GM23338 (cell line): ENCODE results near the gene BAK1. TPM values are rescaled to one million over a fixed set of nuclear protein-coding genes. Genes with fewer than 3 reads are reported as not detected.
A peak's percentile ranks its signal among the peaks of the same experiment; 100 is the strongest.

Experiments used
- ATAC-seq: fragments of 200-7000 bp; cut with Tn5 transposase; 3 replicates; pipeline ENCODE4 v1.9.1; 2020
- DNase-seq: peaks from one replicate; pipeline ENCODE4 v3.0.0-alpha.2; 2015; ENCODE audit warnings: low spot score
- H2AFZ ChIP-seq: fragments of 200-600 bp; sonication (generic); 2 replicates; pipeline ENCODE4 v1.8.0; 2016; ENCODE audit warnings: antibody characterized with exemption, mild to moderate bottlenecking, moderate library complexity
- H3F3A ChIP-seq: fragments of 200-600 bp; sonication (generic); replicated peaks from 2 replicates; pipeline ENCODE4 v1.8.0; 2017; ENCODE audit warnings: antibody characterized with exemption, mixed run types, low read depth
- H3K27ac ChIP-seq: fragments of 200-600 bp; sonication (generic); 2 replicates; pipeline ENCODE4 v1.6.1; 2016; ENCODE audit warnings: low read depth
- H3K27me3 ChIP-seq: fragments of 200-600 bp; sonication (generic); 2 replicates; pipeline ENCODE4 v1.8.0; 2016; ENCODE audit warnings: mild to moderate bottlenecking, mixed run types, moderate library complexity; ENCODE audit not compliant: insufficient read depth
- H3K36me3 ChIP-seq: fragments of 200-600 bp; sonication (generic); 2 replicates; pipeline ENCODE4 v1.8.0; 2016; ENCODE audit warnings: mild to moderate bottlenecking; ENCODE audit not compliant: insufficient read depth
- H3K4me1 ChIP-seq: fragments of 200-600 bp; sonication (generic); 2 replicates; pipeline ENCODE4 v1.8.0; 2016; ENCODE audit warnings: mild to moderate bottlenecking, moderate library complexity; ENCODE audit not compliant: insufficient read depth
- H3K4me2 ChIP-seq: fragments of 200-600 bp; sonication (generic); 2 replicates; pipeline ENCODE4 v1.7.1; 2017; ENCODE audit warnings: mixed run types
- H3K4me3 ChIP-seq: fragments of 200-600 bp; sonication (generic); 2 replicates; pipeline ENCODE4 v1.6.1; 2016; ENCODE audit warnings: mixed run types
- H3K79me2 ChIP-seq: fragments of 200-600 bp; sonication (generic); replicated peaks from 2 replicates; pipeline ENCODE4 v1.8.0; 2017; ENCODE audit warnings: mild to moderate bottlenecking; ENCODE audit not compliant: insufficient read depth
- H3K9me2 ChIP-seq: fragments of 200-600 bp; sonication (generic); 2 replicates; pipeline ENCODE4 v1.8.0; 2017; ENCODE audit not compliant: insufficient read depth
- H4K20me1 ChIP-seq: fragments of 200-600 bp; sonication (generic); replicated peaks from 2 replicates; pipeline ENCODE4 v1.8.0; 2017; ENCODE audit warnings: mild to moderate bottlenecking; ENCODE audit not compliant: insufficient read depth
- H3K27ac Mint-ChIP-seq: 2 replicates; pipeline ENCODE4 v1.8.0; 2020; ENCODE audit warnings: inconsistent platforms, mild to moderate bottlenecking, moderate library complexity, mixed read lengths
- H3K27me3 Mint-ChIP-seq: 3 replicates; pipeline ENCODE4 v1.8.0; 2022; ENCODE audit warnings: low read depth, mild to moderate bottlenecking, moderate library complexity, mixed read lengths, inconsistent platforms; ENCODE audit not compliant: insufficient read depth, poor library complexity
- H3K36me3 Mint-ChIP-seq: 3 replicates; pipeline ENCODE4 v1.8.0; 2021; ENCODE audit warnings: low read depth, mild to moderate bottlenecking, inconsistent platforms, moderate library complexity, mixed read lengths
- H3K4me1 Mint-ChIP-seq: 3 replicates; pipeline ENCODE4 v1.8.0; 2020; ENCODE audit warnings: mild to moderate bottlenecking, inconsistent platforms, mixed read lengths
- H3K4me3 Mint-ChIP-seq: 3 replicates; pipeline ENCODE4 v1.8.0; 2021; ENCODE audit warnings: moderate library complexity, mild to moderate bottlenecking, inconsistent platforms, mixed read lengths
- H3K9me3 Mint-ChIP-seq: 3 replicates; pipeline ENCODE4 v1.8.0; 2020; ENCODE audit warnings: moderate library complexity, mild to moderate bottlenecking, inconsistent platforms, mixed read lengths
- CREB1 ChIP-seq: fragments of 250-450 bp; sonication (Bioruptor Pico); IDR thresholded peaks from 2 replicates; pipeline ENCODE4 v1.5.0; 2020; ENCODE audit warnings: low read depth, mild to moderate bottlenecking, moderate library complexity
- EZH2 ChIP-seq: fragments of 200-600 bp; sonication (generic); IDR thresholded peaks from one replicate; pipeline ENCODE4 v1.8.0; 2017; ENCODE audit warnings: antibody characterized with exemption, mild to moderate bottlenecking, low read depth; ENCODE audit not compliant: unreplicated experiment
- POLR2AphosphoS5 ChIP-seq: IDR thresholded peaks from 2 replicates; pipeline ENCODE4 v1.6.1; 2016; ENCODE audit warnings: antibody characterized with exemption, low read depth
- ZNF331 ChIP-seq: fragments of 250-450 bp; sonication (Bioruptor Pico); IDR thresholded peaks from 2 replicates; pipeline ENCODE4 v1.5.0; 2020; ENCODE audit warnings: low read depth, mild to moderate bottlenecking, moderate library complexity
- polyA plus RNA-seq: library from polyadenylated mRNA; unstranded; fragments of >200 nt; fragmentation: Nextera tagmentation; extraction: Ambion mirVana; gene quantifications from 2 replicates; pipeline ENCODE4 v1.2.1, GENCODE V29; 2016
- total RNA-seq: library from RNA; depleted of rRNA; stranded (reverse); fragments of >200 nt; shearing (Covaris generic); gene quantifications from 2 replicates; pipeline ENCODE4 v1.2.3, GENCODE V29; 2014
- TF ChIP-seq, protein P1 (sequence below): fragments of 250-450 bp; sonication (Bioruptor Pico); IDR thresholded peaks from 2 replicates; pipeline ENCODE4 v1.5.0; 2020; ENCODE audit warnings: mild to moderate bottlenecking, moderate library complexity

The BAK1 gene
- total and polyA plus RNA-seq, 2 experiments from 2014 or later, result 22.2 to 45.0 TPM

DNA sequence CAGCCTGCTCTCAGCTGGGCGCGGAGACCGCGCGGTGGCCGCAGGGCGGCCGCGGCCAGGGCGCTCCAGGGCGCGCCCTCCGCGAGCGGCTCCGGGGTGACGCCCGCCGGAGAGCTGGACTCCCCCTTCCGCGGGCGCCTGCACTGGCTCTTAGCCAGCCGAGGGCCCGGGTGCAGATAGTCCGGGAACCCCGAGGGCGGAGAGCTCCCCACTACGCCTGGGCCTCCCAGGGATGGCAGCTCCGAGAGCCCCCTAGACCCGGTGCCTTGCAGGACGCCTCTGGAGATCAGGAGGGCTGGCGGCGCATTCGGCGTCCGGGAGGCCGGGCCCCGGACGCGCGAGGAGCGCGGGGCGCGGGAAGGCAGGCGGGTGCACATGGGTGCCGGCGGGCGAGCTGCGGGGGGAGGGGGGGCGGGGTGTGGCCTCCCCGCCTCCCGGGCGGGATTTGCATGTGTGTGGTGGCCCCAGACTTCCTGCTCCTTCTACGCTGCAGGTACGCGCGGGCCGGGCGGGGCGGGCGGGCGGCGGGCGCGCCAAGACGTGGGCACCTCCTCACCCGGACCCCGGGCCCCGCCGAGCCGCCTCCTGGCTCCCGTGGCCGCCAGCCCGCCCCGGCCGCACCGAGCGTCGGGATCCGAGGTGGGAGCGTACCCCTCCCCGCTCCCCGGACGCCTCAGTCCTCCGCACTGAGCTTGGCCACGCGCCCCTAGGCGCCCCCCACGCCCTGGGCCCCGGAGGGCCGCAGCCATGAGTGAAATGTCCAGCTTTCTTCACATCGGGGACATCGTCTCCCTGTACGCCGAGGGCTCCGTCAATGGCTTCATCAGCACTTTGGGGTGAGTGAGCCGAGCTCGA, 41.0 kb upstream of the BAK1 start, which contains the start of gene ITPR3:
ITPR3 (plus strand) TSS at position 467 of the 855 bp plus-strand sequence; CDS start at position 748, 281 bp downstream.
- Histone ChIP-seq H3K9me2 (no peaks in the 10 kb centered on the region), H3K4me2 (peak within 1 kb of the TSS; percentile 99), H3K4me1 (peaks cover 26% of the 10 kb centered on the region), H3K27me3 (peaks cover 34% of the 10 kb centered on the region), H3K79me2 (peaks cover 26% of the 10 kb centered on the region; the same call in 1 of the 2 replicates), H3K27ac (no peak within 1 kb of the TSS), H2AFZ (peak within 1 kb of the TSS; percentile 97), H3K36me3 (0 out of 2 replicates have a peak, but pooled peaks cover 5% of the 10 kb centered on the region), H4K20me1 (peaks cover 3% of the 10 kb centered on the region; the same call in 1 of the 2 replicates), H3K4me3 (peak within 1 kb of the TSS; percentile 91), H3F3A (peaks cover 4% of the 10 kb centered on the region; the same call in 1 of the 2 replicates)
- no peaks in the 10 kb centered on the region for H3K9me3 Mint-ChIP-seq
- no peak within 1 kb of the TSS for H3K27ac Mint-ChIP-seq
- DNase-seq, result peak; percentile 66
- peaks cover 4% of the 10 kb centered on the region; the same call in 2 of the 3 replicates for H3K36me3 Mint-ChIP-seq
- peaks cover 39% of the 10 kb centered on the region for H3K4me1 Mint-ChIP-seq
- no peak for TF ChIP-seq EZH2
- peak; percentile 42; the same call in 1 of the 2 replicates for TF ChIP-seq POLR2AphosphoS5
- H3K4me3 Mint-ChIP-seq, result peak within 1 kb of the TSS; percentile 90
- peaks cover 23% of the 10 kb centered on the region for H3K27me3 Mint-ChIP-seq
- peak; percentile 59 for ATAC-seq

DNA sequence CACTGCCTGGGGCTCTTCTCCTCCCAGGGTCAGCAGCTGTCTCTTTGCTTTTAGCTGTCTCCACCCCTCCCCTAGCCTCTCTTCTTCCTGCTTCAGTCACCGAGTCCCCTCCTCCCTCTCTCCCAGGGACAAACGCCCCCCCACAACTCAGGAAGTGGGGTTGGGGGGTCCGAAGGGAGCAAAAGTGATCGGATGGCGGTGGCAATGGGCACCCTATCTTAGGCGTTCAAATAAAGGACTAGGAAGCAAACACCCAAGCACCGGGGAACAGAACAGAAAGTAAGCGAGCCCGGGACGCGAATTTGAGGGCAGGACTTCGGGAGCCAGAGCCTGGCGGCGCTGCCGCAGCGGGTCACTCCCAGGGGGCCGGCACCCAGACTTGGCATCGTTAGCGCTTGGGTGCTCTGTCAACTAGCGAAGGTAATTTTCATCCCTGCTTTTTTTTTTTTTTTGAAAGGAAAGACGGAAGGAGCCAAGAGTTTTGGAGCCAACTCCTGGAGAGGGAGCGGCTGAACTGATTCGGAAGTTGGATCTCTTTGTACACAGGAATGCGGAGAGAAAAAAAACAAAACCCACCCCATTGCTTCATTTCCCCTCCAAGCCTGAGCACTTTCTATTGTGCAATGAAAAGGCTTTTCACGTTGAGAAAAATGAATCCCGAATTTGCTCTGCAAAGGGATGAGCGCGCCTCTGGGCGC, 40.2 kb upstream of the BAK1 start:
- Histone ChIP-seq H3F3A (peaks cover 4% of the 10 kb centered on the region; the same call in 1 of the 2 replicates), H3K79me2 (peaks cover 26% of the 10 kb centered on the region; the same call in 1 of the 2 replicates), H3K4me2 (peak overlapping the region; percentile 99), H3K4me1 (peaks cover 26% of the 10 kb centered on the region), H3K36me3 (0 out of 2 replicates have a peak, but pooled peaks cover 5% of the 10 kb centered on the region), H3K9me2 (no peaks in the 10 kb centered on the region), H2AFZ (peak overlapping the region; percentile 97), H3K4me3 (peak overlapping the region; percentile 91), H4K20me1 (peaks cover 3% of the 10 kb centered on the region; the same call in 1 of the 2 replicates), H3K27me3 (peaks cover 34% of the 10 kb centered on the region), H3K27ac (no peak overlapping the region)
- H3K4me3 Mint-ChIP-seq, result peak overlapping the region; percentile 90
- H3K27me3 Mint-ChIP-seq, result peaks cover 21% of the 10 kb centered on the region
- peaks cover 4% of the 10 kb centered on the region; the same call in 2 of the 3 replicates for H3K36me3 Mint-ChIP-seq
- no peak for DNase-seq
- H3K9me3 Mint-ChIP-seq, result no peaks in the 10 kb centered on the region
- H3K27ac Mint-ChIP-seq, result no peak overlapping the region
- peak; percentile 7 for ATAC-seq
- TF ChIP-seq CREB1 (no peak), ZNF331 (no peak), POLR2AphosphoS5 (peak; percentile 37; the same call in 1 of the 2 replicates)
- TF ChIP-seq, protein P1, sequence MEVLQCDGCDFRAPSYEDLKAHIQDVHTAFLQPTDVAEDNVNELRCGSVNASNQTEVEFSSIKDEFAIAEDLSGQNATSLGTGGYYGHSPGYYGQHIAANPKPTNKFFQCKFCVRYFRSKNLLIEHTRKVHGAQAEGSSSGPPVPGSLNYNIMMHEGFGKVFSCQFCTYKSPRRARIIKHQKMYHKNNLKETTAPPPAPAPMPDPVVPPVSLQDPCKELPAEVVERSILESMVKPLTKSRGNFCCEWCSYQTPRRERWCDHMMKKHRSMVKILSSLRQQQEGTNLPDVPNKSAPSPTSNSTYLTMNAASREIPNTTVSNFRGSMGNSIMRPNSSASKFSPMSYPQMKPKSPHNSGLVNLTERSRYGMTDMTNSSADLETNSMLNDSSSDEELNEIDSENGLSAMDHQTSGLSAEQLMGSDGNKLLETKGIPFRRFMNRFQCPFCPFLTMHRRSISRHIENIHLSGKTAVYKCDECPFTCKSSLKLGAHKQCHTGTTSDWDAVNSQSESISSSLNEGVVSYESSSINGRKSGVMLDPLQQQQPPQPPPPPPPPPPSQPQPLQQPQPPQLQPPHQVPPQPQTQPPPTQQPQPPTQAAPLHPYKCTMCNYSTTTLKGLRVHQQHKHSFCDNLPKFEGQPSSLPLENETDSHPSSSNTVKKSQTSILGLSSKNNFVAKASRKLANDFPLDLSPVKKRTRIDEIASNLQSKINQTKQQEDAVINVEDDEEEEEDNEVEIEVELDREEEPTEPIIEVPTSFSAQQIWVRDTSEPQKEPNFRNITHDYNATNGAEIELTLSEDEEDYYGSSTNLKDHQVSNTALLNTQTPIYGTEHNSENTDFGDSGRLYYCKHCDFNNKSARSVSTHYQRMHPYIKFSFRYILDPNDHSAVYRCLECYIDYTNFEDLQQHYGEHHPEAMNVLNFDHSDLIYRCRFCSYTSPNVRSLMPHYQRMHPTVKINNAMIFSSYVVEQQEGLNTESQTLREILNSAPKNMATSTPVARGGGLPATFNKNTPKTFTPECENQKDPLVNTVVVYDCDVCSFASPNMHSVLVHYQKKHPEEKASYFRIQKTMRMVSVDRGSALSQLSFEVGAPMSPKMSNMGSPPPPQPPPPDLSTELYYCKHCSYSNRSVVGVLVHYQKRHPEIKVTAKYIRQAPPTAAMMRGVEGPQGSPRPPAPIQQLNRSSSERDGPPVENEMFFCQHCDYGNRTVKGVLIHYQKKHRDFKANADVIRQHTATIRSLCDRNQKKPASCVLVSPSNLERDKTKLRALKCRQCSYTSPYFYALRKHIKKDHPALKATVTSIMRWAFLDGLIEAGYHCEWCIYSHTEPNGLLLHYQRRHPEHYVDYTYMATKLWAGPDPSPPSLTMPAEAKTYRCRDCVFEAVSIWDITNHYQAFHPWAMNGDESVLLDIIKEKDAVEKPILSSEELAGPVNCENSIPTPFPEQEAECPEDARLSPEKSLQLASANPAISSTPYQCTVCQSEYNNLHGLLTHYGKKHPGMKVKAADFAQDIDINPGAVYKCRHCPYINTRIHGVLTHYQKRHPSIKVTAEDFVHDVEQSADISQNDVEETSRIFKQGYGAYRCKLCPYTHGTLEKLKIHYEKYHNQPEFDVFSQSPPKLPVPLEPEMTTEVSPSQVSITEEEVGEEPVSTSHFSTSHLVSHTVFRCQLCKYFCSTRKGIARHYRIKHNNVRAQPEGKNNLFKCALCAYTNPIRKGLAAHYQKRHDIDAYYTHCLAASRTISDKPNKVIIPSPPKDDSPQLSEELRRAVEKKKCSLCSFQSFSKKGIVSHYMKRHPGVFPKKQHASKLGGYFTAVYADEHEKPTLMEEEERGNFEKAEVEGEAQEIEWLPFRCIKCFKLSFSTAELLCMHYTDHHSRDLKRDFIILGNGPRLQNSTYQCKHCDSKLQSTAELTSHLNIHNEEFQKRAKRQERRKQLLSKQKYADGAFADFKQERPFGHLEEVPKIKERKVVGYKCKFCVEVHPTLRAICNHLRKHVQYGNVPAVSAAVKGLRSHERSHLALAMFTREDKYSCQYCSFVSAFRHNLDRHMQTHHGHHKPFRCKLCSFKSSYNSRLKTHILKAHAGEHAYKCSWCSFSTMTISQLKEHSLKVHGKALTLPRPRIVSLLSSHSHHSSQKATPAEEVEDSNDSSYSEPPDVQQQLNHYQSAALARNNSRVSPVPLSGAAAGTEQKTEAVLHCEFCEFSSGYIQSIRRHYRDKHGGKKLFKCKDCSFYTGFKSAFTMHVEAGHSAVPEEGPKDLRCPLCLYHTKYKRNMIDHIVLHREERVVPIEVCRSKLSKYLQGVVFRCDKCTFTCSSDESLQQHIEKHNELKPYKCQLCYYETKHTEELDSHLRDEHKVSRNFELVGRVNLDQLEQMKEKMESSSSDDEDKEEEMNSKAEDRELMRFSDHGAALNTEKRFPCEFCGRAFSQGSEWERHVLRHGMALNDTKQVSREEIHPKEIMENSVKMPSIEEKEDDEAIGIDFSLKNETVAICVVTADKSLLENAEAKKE (CRISPR knock-in tag), result no peak
- H3K4me1 Mint-ChIP-seq, result peaks cover 39% of the 10 kb centered on the region
